HepG2 (cell line): ENCODE measurements around the gene DHRS4L2. TPM values are rescaled to one million over a fixed set of nuclear protein-coding genes. Genes with fewer than 3 reads are reported as not detected.
"Not testable (repeated sequence)": the region's sequence is repeated elsewhere in the genome, so short reads cannot be mapped to it uniquely, and the experiment has no call there.

Source experiments
- ATAC-seq: fragments of 200-7000 bp; cut with Tn5 transposase; 3 replicates; pipeline ENCODE4 v1.9.1; 2020; ENCODE audit warnings: mild to moderate bottlenecking, moderate library complexity
- BruUV-seq: library from RNA; stranded (reverse); fragments of 400-500 nt; replicated peaks from 2 replicates; lab custom pipeline; 2021; lab: Mats Ljungman, UMichigan
- CTCF ChIA-PET: fragments of 300-600 bp; formaldehyde crosslinking; extraction: SDS; loops from one replicate; lab custom pipeline; 2021; ENCODE audit warnings: low total read pairs, inconsistent platforms, low intra/inter-chr PET ratio; lab: Yijun Ruan, JAX
- POLR2A ChIA-PET: fragments of 350-600 bp; sonication (Branson Sonifier 250); formaldehyde crosslinking; loops from one replicate; lab custom pipeline; 2020; ENCODE audit warnings: antibody characterized with exemption, inconsistent platforms; lab: Yijun Ruan, JAX
- DNase-seq: peaks from one replicate; pipeline ENCODE4 v3.0.0-alpha.2; 2015; ENCODE audit warnings: low spot score
- FAIRE-seq: peaks from 3 replicates; lab custom pipeline; 2011; peaks lifted over from hg19 to GRCh38; lab: Jason Lieb, UNC
- H2AFZ ChIP-seq: one replicate; pipeline ENCODE4 v1.6.1; 2011; ENCODE audit warnings: low read length, inconsistent platforms
- H3K27ac ChIP-seq: fragments of 300-600 bp; 3 replicates; pipeline ENCODE4 v1.8.0; 2011; ENCODE audit warnings: mixed run types, mild to moderate bottlenecking, mixed read lengths, low read length, inconsistent platforms; ENCODE audit not compliant: insufficient read depth; ENCODE audit errors: extremely low read length
- H3K27me3 ChIP-seq, 2 experiments: fragments of 200-600 bp in 1 of 2; 2 replicates in 1 of 2; 3 replicates in 1 of 2; pipeline versions ENCODE4 v1.6.0 to v1.8.0; 2011; ENCODE audit warnings: low read length in 2 of 2, mild to moderate bottlenecking in 2 of 2, moderate library complexity in 2 of 2, inconsistent platforms in 1 of 2; ENCODE audit not compliant: insufficient read depth in 2 of 2, control insufficient read depth in 1 of 2
- H3K36me3 ChIP-seq, 2 experiments: fragments of 200-600 bp in 1 of 2; replicated peaks in 1 of 2; 2 replicates in 1 of 2; 3 replicates in 1 of 2; pipeline versions ENCODE4 v1.5.1 to v1.8.0; 2011; ENCODE audit warnings: low read length in 2 of 2, inconsistent platforms in 1 of 2; ENCODE audit not compliant: insufficient read depth in 2 of 2, control insufficient read depth in 1 of 2
- H3K4me1 ChIP-seq: 2 replicates; pipeline ENCODE4 v1.5.1; 2012; ENCODE audit warnings: low read length, inconsistent platforms; ENCODE audit not compliant: insufficient read depth
- H3K4me2 ChIP-seq: 2 replicates; pipeline ENCODE4 v1.6.0; 2011; ENCODE audit warnings: low read depth, low read length, inconsistent platforms
- H3K4me3 ChIP-seq, 3 experiments: fragments of 200-600 bp in 1 of 3; sonication (generic), shearing (Covaris generic) in 1 of 3; replicated peaks in 1 of 3; 2 replicates each; pipeline ENCODE4 v1.5.1; 2011 to 2016; ENCODE audit warnings: low read length in 3 of 3, inconsistent platforms in 2 of 3, low read depth in 2 of 3, mild to moderate bottlenecking in 2 of 3, control low read depth in 1 of 3, mixed read lengths in 1 of 3; ENCODE audit not compliant: insufficient read depth in 1 of 3
- H3K79me2 ChIP-seq: one replicate; pipeline ENCODE4 v1.6.1; 2011; ENCODE audit warnings: low read length, inconsistent platforms; ENCODE audit not compliant: insufficient read depth
- H3K9ac ChIP-seq: 2 replicates; pipeline ENCODE4 v1.6.0; 2011; ENCODE audit warnings: mild to moderate bottlenecking, low read depth, low read length, inconsistent platforms; ENCODE audit not compliant: insufficient read depth
- H3K9me3 ChIP-seq: 2 replicates; pipeline ENCODE4 v1.5.1; 2012; ENCODE audit warnings: mild to moderate bottlenecking, low read length
- H4K20me1 ChIP-seq: 2 replicates; pipeline ENCODE4 v1.6.0; 2011; ENCODE audit warnings: inconsistent platforms, mild to moderate bottlenecking, low read length, moderate library complexity; ENCODE audit not compliant: insufficient read depth
- MYPOP ChIP-seq: sonication (generic); formaldehyde crosslinking; IDR thresholded peaks from 2 replicates; pipeline ENCODE4 v1.8.1; 2023; ENCODE audit warnings: mild to moderate bottlenecking, moderate library complexity, missing genetic modification reagents
- ZNF790 ChIP-seq: sonication (generic); formaldehyde crosslinking; IDR thresholded peaks from 2 replicates; pipeline ENCODE4 v1.8.0; 2022; ENCODE audit warnings: missing genetic modification reagents, mild to moderate bottlenecking, borderline replicate concordance
- WGBS: methylation state at CpG from one replicate; pipeline ENCODE4 v1.1.6; 2017; ENCODE audit warnings: low lambda C conversion rate; 5-methylcytosine and 5-hydroxymethylcytosine counted together
- in situ Hi-C: cut with HindIII; loops from 2 replicates; pipeline ENCODE4 v1.10.0; 2017; ENCODE audit warnings: low pct_unique_long_range_greater_than_20kb; ENCODE audit not compliant: extremely low pct_ligation_motif_present
- intact Hi-C: fragments of 100-400 bp; cut with micrococcal nuclease; formaldehyde crosslinking; loops from one replicate; pipeline ENCODE4 v1.10.0; 2022; ENCODE audit not compliant: unreplicated experiment
- polyA plus RNA-seq, 8 experiments: library from polyadenylated mRNA; depleted of rRNA in 3 of 8; stranded (reverse) in 7 of 8; unstranded in 1 of 8; fragments of >200 nt; fragmentation: Illumina TruSeq in 4 of 8; extraction: Trizol in 4 of 8; gene quantifications; 2 replicates each; pipeline versions ENCODE4 v1.2.1 to v1.2.3, GENCODE V29; 2011 to 2016; ENCODE audit warnings: low read depth in 4 of 8, missing spikeins in 1 of 8, mixed read lengths in 1 of 8; ENCODE audit not compliant: insufficient read depth in 1 of 8
- total RNA-seq, 5 experiments: library from RNA; depleted of rRNA; stranded (reverse); fragments of >200 nt; fragmentation: Illumina TruSeq; extraction: Trizol; gene quantifications; 2 replicates each; pipeline ENCODE4 v1.2.3, GENCODE V29; 2016; ENCODE audit warnings: low read depth in 1 of 5
- TF ChIP-seq, protein P1 (sequence below): sonication (generic); formaldehyde crosslinking; IDR thresholded peaks from 2 replicates; pipeline ENCODE4 v1.4.0; 2020; ENCODE audit warnings: low read depth, mild to moderate bottlenecking, missing genetic modification reagents

Gene DHRS4L2
- total and polyA plus RNA-seq, 2 of the 13 experiments (the other 11 are each of a cell fraction or from before 2014, with no cell fraction given) = 24.7 to 38.2 TPM

DNA sequence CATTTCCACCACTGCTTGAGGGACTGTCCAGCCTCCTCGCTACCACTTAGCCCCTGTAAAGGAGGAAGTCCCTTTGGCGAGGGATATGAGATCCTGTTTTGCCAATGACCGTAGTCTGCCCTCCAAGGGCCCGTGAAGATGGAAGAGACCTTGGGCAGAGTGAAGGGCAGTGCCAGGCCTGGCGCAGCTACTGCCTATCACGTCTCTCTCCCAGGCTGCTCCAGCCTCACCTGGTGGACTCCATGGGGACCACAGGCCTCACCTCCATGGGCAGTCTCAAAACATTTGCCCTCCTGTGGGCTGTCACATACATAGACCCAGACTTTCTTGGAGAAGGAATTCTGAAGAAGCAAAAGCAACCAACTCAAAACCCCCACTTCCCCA is 514 bp upstream of the DHRS4L2 start:
- H3K36me3 ChIP-seq, H3K9me3 ChIP-seq, H3K79me2 ChIP-seq, H3K27me3 ChIP-seq, H2AFZ ChIP-seq, DNase-seq, H4K20me1 ChIP-seq, BruUV-seq, FAIRE-seq, CTCF ChIA-PET, H3K9ac ChIP-seq: not testable (repeated sequence)
- peak overlapping the region; percentile 52 to 75 (median 61); a peak in 3 of 6 replicates for H3K4me3 ChIP-seq
- ATAC-seq = peak; percentile 74
- H3K27ac ChIP-seq = peak overlapping the region; percentile 43
- H3K4me2 ChIP-seq = peak overlapping the region; percentile 84
- in situ Hi-C loops = loop anchor here (10.0 kb wide), 1 partner anchor 47 kb away; no protein-coding TSS in a partner anchor
- intact Hi-C loops = loop anchor here (1.0 kb wide), 1 partner anchor 26 kb away; no protein-coding TSS in a partner anchor
- POLR2A ChIA-PET = interaction anchor here (0.7 to 3.8 kb wide), 9 partner anchors 63 to 328 kb away, joined by 3 to 21 read pairs (median 5); partner anchors contain the start of genes CARMIL3, DCAF11, EMC9 and NRL
- 0 out of 2 replicates have a peak, but pooled peaks have one; percentile 3 for TF ChIP-seq ZNF790
- TF ChIP-seq MYPOP (CRISPR knock-in tag) = 0 out of 2 replicates have a peak, but pooled peaks have one; percentile 5
- TF ChIP-seq, protein P1, sequence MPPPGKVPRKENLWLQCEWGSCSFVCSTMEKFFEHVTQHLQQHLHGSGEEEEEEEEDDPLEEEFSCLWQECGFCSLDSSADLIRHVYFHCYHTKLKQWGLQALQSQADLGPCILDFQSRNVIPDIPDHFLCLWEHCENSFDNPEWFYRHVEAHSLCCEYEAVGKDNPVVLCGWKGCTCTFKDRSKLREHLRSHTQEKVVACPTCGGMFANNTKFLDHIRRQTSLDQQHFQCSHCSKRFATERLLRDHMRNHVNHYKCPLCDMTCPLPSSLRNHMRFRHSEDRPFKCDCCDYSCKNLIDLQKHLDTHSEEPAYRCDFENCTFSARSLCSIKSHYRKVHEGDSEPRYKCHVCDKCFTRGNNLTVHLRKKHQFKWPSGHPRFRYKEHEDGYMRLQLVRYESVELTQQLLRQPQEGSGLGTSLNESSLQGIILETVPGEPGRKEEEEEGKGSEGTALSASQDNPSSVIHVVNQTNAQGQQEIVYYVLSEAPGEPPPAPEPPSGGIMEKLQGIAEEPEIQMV = peak; percentile 2; the same call in 1 of the 2 replicates
- 76% methylated on average over 6 of the region's 6 CpGs for WGBS
- peaks cover 61% of the 10 kb centered on the region for H3K4me1 ChIP-seq
